ENCODE results near the gene MRPS9.

DNA sequence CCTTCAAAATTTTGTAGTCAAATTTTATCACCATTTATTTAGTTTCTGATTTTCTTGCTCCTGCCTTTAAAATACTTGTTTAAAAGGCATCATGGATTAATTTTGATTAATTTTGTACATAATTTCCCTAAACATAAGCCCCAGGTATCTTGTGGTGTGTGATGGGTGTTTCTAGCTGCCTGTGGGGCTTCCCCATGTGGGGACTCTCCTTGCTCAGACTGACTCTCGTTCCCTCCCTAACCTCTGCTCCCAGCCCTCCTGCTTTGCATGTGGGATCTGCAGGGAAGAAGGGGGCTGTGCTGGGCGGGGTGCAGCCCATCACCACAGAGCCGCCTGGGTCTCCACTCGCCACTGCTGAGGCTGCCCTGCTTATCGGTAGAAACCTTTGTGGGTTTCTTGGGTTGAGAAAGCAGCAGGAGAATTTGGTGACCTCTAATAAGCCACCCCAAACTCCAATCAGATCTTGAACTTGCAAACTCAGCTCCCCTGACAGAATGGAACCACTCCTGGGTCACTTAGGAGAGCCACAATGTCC, 72.5 kb downstream of the MRPS9 start:
- TF ChIP-seq POLR2AphosphoS5 (IDR thresholded peaks at IDR 0.05): no peak
- TF ChIP-seq, protein P1, sequence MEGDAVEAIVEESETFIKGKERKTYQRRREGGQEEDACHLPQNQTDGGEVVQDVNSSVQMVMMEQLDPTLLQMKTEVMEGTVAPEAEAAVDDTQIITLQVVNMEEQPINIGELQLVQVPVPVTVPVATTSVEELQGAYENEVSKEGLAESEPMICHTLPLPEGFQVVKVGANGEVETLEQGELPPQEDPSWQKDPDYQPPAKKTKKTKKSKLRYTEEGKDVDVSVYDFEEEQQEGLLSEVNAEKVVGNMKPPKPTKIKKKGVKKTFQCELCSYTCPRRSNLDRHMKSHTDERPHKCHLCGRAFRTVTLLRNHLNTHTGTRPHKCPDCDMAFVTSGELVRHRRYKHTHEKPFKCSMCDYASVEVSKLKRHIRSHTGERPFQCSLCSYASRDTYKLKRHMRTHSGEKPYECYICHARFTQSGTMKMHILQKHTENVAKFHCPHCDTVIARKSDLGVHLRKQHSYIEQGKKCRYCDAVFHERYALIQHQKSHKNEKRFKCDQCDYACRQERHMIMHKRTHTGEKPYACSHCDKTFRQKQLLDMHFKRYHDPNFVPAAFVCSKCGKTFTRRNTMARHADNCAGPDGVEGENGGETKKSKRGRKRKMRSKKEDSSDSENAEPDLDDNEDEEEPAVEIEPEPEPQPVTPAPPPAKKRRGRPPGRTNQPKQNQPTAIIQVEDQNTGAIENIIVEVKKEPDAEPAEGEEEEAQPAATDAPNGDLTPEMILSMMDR (IDR thresholded peaks at IDR 0.05): no peak

All from suprapubic skin (tissue), 3 donors.